GM19395 (cell line): ENCODE data around the gene MPP3.

Source experiments
- ATAC-seq: cut with Tn5 transposase; IDR thresholded peaks from one replicate; pipeline ENCODE4 v1.9.1; 2021; ENCODE audit warnings: mild to moderate bottlenecking, moderate library complexity; ENCODE audit not compliant: unreplicated experiment

The MPP3 gene

DNA sequence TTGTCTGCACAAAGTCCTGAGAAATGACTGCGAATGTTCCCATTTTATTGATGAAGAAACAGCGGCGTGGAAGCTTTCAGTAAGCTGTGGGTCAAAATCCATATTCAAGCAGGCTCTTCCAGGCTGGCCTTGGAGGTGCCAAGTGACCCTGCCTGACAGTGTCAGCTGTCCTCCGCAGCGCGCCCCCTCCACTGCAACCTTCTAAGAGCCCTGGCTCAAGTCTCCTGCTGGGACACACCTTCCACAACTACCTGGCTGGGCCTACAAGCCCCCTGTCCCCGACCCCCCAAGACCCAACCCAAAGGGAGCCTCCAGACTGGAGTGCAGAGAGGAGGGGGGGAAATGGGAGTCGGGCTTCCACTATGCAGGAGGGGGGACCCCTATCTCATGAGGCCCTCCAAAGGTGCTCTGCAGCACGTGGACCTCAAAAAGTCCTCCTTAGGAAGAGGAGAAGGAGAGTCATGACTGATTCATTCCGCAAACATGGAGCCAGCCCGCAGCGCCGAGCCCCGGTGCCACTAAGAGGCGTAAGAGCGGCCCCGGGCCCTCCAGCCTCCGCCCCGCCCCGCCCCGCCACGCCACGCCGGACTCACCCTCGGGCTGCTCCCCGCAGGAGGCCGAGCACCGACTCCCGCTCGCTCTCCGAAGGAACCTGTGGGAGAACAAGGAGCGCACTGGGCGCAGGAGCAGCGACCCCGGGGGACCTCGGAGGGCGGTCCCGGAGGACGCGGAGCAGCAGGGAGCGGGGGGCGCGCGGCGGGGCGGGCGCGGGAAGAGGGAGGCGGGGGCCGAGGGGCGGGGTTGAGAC lies 574 bp downstream of the MPP3 start:
- no peak for ATAC-seq

GRCh38 chr17:43831633-43832032 lies 1.3 kb downstream of the MPP3 start:
- no peak for ATAC-seq

DNA sequence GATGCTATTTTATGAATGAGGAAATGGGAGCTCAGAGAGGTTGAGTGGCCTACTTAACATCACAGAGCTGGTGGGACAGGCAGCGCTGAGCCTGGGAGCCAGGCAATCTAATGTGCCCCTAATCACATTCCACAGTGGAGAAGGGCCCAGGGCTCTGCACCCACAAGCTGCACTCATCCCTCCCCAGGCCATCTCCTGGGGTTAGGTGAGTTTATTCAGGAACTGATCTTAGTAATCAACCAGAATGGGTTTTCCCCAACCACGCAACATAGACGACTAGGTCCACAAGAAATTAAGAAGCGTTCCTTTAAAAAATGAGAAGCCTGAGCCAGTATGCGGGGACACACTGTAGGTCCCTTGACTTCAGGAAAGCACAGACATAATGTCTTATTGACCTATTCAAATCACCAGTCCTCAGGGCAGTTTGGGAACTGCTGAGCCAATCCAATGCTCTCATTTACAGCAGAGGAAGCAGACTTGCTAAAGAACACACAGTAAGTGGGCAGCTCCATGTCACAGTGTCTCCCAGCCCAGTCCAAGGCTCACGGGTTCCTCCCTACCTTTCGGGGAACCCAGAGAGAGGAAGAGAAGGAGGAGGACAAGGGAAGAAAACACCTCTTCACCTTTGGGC lies 2.3 kb downstream of the MPP3 start:
- no peak for ATAC-seq

- ATAC-seq = no peak
Observed at GRCh38 chr17:43829738-43830137, 3.2 kb downstream of the MPP3 start.

DNA sequence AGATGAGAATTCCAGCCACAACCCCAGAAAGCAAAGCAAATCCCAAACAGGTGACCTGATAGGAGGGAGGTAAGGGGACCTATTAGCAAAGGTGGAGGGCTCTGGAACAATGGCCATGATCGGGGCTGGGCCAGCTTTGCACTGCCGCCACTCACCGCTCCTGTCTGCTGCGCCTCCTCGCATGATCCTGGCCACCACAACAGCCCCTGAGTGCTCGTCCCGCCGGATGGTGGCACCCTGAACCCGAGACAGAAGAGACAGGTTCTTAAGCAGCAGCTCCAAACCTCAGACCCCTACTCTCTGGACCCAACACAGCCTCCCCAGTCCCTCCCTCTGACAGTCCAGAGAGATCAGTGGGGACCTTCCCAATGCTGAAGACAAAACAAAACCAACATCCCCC lies 5.3 kb downstream of the MPP3 start:
- no peak for ATAC-seq

GRCh38 chr17:43826206-43826605 lies 6.7 kb downstream of the MPP3 start:
- no peak for ATAC-seq

DNA sequence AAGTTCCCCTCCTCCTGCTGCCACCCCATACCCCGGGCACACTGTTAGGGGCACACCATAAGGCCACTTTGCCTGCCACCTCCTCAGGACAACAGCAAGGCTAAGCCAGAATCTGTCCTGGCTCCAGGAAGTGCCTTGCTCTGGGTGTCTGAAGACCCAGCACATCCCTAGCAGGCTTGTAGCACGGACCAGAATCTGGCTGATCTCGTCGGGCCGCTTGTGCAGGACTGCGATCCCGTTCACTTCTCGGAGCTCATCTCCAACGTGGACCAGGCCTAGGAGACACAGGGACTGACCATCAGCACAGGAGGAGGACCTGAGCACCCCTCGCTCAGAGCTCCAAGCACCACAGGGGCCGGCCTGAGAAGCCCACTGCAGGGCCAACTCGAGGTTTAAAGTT lies 7.4 kb downstream of the MPP3 start:
- ATAC-seq = no peak

DNA sequence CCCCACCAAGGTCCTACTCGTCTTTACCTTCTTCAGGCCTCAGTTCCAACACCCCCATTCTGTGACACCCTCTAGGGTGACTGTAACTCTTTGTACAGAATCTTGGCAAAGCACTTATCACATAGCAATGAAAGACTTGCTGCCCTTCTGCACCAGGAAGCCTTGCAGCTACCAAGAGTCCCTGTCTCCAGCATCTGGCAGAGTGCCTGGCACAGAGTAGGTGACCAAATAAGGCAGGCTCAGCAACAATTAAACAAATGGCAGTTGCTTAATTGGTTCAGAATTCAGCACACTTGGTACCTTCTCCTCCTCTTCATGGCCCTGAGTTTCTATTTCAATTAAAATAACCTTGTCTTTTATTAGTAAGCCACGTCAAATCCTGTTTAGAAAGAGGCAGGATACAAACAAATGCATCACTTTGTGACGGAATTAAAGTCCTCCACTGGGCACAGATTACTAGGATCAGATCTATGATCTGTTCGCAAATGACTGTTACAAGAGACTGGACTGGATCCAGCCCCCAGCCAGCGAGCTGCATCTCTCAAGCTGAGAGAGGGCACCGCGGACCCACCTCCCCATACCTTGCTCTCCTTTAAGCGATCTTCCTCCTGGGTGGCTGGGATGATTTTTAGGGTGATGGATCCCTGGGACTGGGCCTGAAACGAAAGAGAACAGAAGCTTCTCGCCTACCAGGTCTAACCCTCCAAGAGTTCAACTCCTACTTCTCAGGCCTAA lies 9.4 kb downstream of the MPP3 start:
- no peak for ATAC-seq

GRCh38 chr17:43822570-43823190 lies 10.3 kb downstream of the MPP3 start:
- ATAC-seq = no peak

DNA sequence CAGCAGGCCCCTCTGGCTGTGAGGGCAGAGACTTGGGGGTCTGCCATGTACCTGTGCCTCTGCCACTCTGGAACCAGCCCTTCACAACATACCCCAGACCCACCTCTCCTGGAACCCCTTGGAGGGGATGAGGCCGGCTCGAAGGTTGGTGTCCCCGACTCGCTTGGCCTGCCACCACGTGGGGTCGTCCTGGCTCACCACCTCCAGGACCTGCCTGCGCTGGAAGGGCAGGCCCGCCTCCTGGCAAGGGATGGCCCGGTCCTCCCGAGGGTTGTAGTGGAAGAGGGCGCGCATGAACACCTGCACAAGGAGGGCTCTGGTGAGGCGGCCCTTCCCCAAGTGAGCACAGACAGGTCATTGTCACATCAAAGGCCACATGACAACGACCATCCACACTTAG lies 12.2 kb downstream of the MPP3 start:
- ATAC-seq = no peak

DNA sequence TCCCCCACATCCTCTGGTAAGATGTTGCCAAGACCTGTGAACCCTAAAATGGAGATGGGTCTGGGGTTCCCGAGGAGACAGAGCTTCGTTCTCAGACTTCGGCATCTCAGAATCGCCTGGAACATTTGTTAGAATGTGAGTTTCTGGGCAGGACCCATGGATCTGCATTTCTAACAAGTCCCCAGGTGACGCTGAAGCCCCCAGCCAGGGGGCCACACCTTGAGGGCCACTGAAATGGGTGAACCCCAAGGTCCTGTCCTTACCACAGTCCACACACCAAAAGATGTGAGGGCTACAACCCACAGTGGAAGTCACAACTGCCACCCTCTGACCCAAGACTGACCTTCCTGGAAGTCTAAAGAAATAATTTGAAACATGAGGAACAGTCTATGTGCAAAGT lies 14.0 kb downstream of the MPP3 start:
- no peak for ATAC-seq

DNA sequence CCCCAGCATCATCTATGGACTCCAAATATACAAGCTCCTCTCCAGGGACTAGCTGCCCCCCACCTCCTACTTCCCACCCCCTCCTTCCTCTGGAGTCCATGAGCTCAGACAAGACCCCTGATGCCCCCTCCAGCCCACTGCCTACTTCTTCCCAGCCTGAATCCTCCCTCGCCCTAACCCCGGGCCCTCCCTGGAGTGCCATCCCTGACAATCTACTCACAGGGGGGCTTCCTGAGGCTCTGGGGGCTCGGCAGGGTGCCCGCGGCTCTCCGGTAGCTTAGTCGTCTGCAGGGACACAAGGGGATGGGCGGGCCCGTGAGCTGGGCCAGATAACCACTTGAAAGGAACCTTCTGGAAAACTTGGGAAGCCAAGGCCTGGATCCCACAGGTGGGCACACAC lies 15.1 kb downstream of the MPP3 start:
- ATAC-seq = no peak

GRCh38 chr17:43816336-43817320 lies 16.3 kb downstream of the MPP3 start:
- ATAC-seq = no peak

GRCh38 chr17:43814714-43815113 lies 18.2 kb downstream of the MPP3 start:
- ATAC-seq = no peak

DNA sequence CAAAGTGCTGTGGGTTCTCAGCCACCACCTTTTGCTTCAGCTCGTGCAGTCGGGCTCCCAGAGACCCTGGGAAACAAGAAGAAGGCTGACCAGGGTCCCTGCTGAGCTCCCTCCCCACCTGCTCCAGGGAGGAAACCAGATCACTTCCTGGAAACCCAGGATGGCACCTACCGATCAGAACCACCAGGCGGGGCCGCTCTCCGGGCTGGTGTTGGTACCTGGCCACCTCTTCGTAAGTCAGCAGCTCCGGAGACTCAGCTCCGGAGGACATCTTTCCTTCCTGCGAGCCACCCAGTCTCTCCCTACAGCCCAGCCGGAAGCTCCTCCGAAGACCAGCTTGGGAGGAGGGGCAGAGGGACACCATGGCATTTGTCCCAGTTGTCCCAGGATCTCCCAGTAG lies 18.9 kb downstream of the MPP3 start:
- ATAC-seq = no peak

DNA sequence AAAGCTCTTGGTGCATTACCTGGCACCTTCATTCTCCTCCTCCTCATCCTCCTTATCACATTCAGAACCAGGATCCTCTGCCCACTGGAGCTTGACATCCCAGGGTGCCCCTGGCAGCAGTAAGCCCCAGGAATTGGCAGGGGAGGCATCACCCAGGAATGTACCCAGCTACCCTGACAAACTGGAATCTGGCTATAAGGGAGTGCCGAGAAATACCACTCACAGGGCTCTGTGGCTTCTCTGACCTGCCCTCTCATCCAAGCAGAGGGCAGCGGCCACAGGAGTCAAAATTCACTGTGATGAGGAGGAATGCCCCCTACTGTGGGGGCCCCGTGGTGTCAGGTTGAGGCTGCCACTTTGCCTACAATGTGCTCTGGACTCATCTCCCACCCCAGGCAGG lies 19.6 kb downstream of the MPP3 start:
- no peak for ATAC-seq

GRCh38 chr17:43812396-43813265 lies 20.3 kb downstream of the MPP3 start:
- no peak for ATAC-seq

GRCh38 chr17:43810823-43811222 lies 22.1 kb downstream of the MPP3 start:
- no peak for ATAC-seq

GRCh38 chr17:43810226-43810715 lies 22.7 kb downstream of the MPP3 start:
- ATAC-seq = no peak
